ENCODE data around the gene SLC4A4.

The SLC4A4 gene

DNA sequence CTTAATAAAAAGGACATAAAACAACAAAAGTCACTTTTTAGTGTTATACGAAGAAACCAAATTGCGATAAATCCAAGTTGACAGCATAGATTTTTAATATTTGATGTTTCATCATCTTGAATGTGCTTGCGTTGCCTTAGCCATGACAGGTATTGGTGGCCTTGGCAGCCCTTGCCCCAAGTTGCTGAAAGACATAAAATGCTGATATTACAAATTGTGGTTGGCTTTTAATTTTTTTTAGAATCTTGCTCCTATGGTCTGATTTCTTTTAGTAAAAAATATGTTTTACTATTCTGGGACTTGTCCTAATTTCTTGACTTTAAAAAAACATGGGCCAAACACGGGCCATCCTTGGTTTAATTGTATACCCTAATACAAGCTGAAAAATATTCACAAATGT, 122.6 kb downstream of the SLC4A4 start:
- no peak overlapping the region for H3K27ac ChIP-seq (ENCODE audit: low read length)
- no peaks in the 10 kb centered on the region for H3K36me3 ChIP-seq (ENCODE audit: control insufficient read depth, insufficient read depth, low read length)
- H3K4me1 ChIP-seq (ENCODE audit: control insufficient read depth, insufficient read depth, low read length) = no peaks in the 10 kb centered on the region
- DNase-seq (ENCODE audit: low read depth, low spot score) = no peak
- no peaks in the 10 kb centered on the region for H3K27me3 ChIP-seq (ENCODE audit: control insufficient read depth, insufficient read depth, low read length)
- no peak overlapping the region for H3K4me3 ChIP-seq (ENCODE audit: low read length)
- H3K9me3 ChIP-seq (ENCODE audit: control insufficient read depth, insufficient read depth, low read length) = no peaks in the 10 kb centered on the region
- WGBS (ENCODE audit: insufficient coverage, insufficient read length) = no CpG with 5 or more reads among the region's 4 CpGs

DNA sequence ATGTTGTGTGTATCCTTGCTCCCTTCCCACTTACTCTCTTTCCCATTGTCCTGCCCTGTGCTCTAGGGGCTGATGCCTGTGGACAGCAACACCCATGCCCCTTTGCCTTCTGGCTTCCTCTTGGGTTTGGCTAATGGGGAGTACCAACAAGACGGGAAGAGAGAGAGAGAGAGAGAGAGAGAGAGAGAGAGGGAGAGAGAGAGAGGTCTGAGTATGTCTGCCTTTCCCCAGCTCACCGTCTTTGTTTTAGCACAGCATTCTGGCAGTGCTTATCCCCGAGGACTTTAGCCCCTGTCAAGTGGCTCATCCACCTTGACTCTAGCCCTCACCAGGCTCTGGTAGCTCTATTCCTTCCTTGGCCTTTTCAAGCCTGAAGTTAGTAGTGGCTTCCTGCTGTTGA, 128.0 kb downstream of the SLC4A4 start:
- Histone ChIP-seq H3K4me3 (ENCODE audit: low read length) (no peak overlapping the region), H3K4me1 (ENCODE audit: control insufficient read depth, insufficient read depth, low read length) (no peaks in the 10 kb centered on the region), H3K27ac (ENCODE audit: low read length) (no peak overlapping the region), H3K27me3 (ENCODE audit: control insufficient read depth, insufficient read depth, low read length) (no peaks in the 10 kb centered on the region), H3K36me3 (ENCODE audit: control insufficient read depth, insufficient read depth, low read length) (no peaks in the 10 kb centered on the region), H3K9me3 (ENCODE audit: control insufficient read depth, insufficient read depth, low read length) (no peaks in the 10 kb centered on the region)
- no peak for DNase-seq (ENCODE audit: low read depth, low spot score)
- no CpG with 5 or more reads among the region's 3 CpGs for WGBS (ENCODE audit: insufficient coverage, insufficient read length)

DNA sequence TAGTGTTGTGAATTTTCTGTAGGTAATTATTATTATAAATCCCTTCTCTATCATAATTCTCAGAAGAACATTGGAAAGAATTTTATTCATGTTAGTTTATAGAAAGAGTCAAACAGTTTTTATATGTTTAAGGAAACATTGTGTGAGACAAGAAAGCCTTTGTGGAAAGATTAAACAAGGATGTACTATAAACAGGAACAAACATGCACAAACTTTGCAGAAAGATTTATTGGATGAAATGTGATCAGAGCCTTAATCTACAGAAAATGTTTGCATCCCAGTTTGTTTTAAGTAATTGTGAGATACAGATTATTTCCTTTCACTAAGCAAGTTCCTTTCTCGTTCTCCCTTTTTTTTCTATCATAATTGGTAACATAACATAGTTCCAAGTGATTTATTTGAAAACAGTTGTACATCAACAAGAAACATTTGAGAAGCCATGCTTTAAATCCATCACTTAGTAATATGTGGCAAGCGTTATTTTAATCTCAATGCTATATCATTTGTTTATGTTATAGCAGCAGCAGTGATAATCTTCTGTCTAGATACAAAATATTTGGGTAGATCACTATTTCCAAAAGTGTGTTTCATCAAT, 129.4 kb downstream of the SLC4A4 start:
- no peak overlapping the region for H3K27ac ChIP-seq (ENCODE audit: low read length)
- no CpG with 5 or more reads among the region's 2 CpGs for WGBS (ENCODE audit: insufficient coverage, insufficient read length)

DNA sequence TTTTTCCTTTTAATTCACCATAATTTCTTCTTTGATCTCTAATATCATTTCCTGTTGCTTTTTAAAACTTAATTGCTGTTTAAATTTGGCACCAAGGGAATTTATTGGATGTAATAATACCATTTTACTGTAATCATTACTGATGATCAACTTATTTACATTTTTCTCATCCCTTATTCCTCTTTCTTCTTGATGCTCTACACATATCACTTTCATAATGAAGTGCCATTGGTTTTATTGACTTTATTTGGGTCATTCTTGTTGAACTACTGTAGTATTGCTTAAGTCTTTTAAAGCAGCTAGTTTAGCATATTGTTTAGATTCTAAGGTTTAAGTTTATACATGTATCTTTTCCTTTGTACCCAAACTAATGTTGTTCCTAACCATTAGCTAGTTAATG, 130.7 kb downstream of the SLC4A4 start:
- H3K4me1 ChIP-seq (ENCODE audit: control insufficient read depth, insufficient read depth, low read length) = no peaks in the 10 kb centered on the region
- DNase-seq (ENCODE audit: low read depth, low spot score) = no peak
- no peaks in the 10 kb centered on the region for H3K36me3 ChIP-seq (ENCODE audit: control insufficient read depth, insufficient read depth, low read length)
- H3K9me3 ChIP-seq (ENCODE audit: control insufficient read depth, insufficient read depth, low read length) = no peaks in the 10 kb centered on the region
- no peaks in the 10 kb centered on the region for H3K27me3 ChIP-seq (ENCODE audit: control insufficient read depth, insufficient read depth, low read length)
- H3K4me3 ChIP-seq (ENCODE audit: low read length) = no peak overlapping the region
- no peak overlapping the region for H3K27ac ChIP-seq (ENCODE audit: low read length)

More for the DNA sequence above, 129.4 kb downstream of the SLC4A4 start:
- H3K9me3 ChIP-seq (ENCODE audit: control insufficient read depth, insufficient read depth, low read length) = no peaks in the 10 kb centered on the region
- H3K4me3 ChIP-seq (ENCODE audit: low read length) = no peak overlapping the region
- DNase-seq (ENCODE audit: low read depth, low spot score) = no peak
- no peaks in the 10 kb centered on the region for H3K36me3 ChIP-seq (ENCODE audit: control insufficient read depth, insufficient read depth, low read length)
- no peaks in the 10 kb centered on the region for H3K4me1 ChIP-seq (ENCODE audit: control insufficient read depth, insufficient read depth, low read length)
- no peaks in the 10 kb centered on the region for H3K27me3 ChIP-seq (ENCODE audit: control insufficient read depth, insufficient read depth, low read length)

DNA sequence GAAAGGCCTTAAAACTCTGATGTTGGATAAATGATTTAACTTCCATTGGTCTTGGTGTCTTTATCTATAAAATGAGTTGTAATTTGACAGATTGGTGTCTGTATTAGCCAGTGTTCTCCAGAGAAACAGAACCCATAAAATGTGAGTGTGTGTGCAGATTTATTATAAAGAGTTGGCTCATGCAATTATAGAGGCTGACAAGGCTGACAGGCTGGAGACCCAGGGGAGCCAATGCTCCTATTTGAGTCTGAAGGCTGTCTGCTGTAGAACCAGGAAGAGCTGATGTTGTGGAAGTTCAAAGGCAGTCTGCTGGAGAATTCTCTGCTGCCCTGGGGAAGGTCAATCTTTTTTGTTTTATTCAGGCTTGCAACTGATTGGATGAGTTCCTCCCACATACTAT, 131.7 kb downstream of the SLC4A4 start:
- no peak overlapping the region for H3K4me3 ChIP-seq (ENCODE audit: low read length)
- H3K4me1 ChIP-seq (ENCODE audit: control insufficient read depth, insufficient read depth, low read length) = no peaks in the 10 kb centered on the region
- no peak overlapping the region for H3K27ac ChIP-seq (ENCODE audit: low read length)
- no peaks in the 10 kb centered on the region for H3K36me3 ChIP-seq (ENCODE audit: control insufficient read depth, insufficient read depth, low read length)
- no peak for DNase-seq (ENCODE audit: low read depth, low spot score)
- no peaks in the 10 kb centered on the region for H3K27me3 ChIP-seq (ENCODE audit: control insufficient read depth, insufficient read depth, low read length)
- H3K9me3 ChIP-seq (ENCODE audit: control insufficient read depth, insufficient read depth, low read length) = no peaks in the 10 kb centered on the region

DNA sequence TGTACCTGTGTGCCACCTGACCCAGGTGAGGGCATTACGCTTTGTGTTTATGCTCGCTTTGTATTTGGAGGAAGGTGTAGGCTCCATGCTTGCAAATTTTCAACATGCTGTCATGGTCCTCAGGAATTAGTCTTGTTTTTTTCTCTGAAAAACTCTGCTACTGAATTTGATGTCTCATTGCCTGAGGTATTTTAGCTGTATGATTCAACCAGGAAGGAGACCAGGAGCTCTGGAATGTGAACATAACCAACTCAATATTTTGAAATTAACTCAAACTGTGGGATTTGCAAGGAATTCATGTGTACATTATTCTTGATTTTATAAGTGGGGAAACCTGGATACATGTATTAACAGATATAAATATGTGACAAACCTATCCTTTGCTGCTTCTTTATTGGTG, 134.1 kb downstream of the SLC4A4 start:
- no peaks in the 10 kb centered on the region for H3K36me3 ChIP-seq (ENCODE audit: control insufficient read depth, insufficient read depth, low read length)
- no peak for DNase-seq (ENCODE audit: low read depth, low spot score)
- no peak overlapping the region for H3K27ac ChIP-seq (ENCODE audit: low read length)
- no peaks in the 10 kb centered on the region for H3K4me1 ChIP-seq (ENCODE audit: control insufficient read depth, insufficient read depth, low read length)
- H3K4me3 ChIP-seq (ENCODE audit: low read length) = no peak overlapping the region
- no peaks in the 10 kb centered on the region for H3K27me3 ChIP-seq (ENCODE audit: control insufficient read depth, insufficient read depth, low read length)
- H3K9me3 ChIP-seq (ENCODE audit: control insufficient read depth, insufficient read depth, low read length) = no peaks in the 10 kb centered on the region
- WGBS (ENCODE audit: insufficient coverage, insufficient read length) = no CpG with 5 or more reads among the region's 2 CpGs

DNA sequence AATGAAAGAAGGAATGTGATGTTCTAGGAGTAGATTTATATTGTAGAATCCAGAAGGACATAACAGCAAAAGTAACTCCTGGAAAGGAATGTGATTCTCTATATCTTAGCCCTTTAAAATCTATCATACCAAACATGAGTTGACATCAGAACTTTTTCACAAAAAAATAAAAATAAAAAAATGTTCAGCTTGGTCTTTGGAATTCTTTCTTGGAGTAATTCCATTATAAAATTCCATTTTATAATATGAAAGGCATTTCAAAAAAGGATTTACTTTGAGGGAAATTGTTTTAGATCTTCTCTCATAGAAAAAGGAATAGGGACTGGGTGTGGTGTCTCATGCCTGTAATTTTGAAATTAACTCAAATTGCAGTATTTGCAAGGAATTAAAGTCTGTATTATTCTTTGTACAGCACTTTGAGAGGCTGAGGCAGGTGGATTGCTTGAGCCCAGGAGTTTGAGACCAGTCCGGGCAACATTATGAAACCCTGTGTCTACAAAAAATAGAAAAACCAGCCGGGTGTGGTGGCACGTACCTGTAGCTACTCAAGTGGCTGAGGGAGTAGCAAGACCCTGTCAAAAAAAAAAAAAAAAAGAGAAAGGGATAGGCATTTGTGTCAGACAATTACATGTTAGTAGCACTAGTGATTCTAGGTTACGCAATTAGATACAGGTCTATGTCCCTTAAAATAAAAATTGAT, 134.9 kb downstream of the SLC4A4 start:
- Histone ChIP-seq H3K4me1 (ENCODE audit: control insufficient read depth, insufficient read depth, low read length) (no peaks in the 10 kb centered on the region), H3K36me3 (ENCODE audit: control insufficient read depth, insufficient read depth, low read length) (no peaks in the 10 kb centered on the region), H3K9me3 (ENCODE audit: control insufficient read depth, insufficient read depth, low read length) (no peaks in the 10 kb centered on the region), H3K27me3 (ENCODE audit: control insufficient read depth, insufficient read depth, low read length) (no peaks in the 10 kb centered on the region), H3K4me3 (ENCODE audit: low read length) (no peak overlapping the region), H3K27ac (ENCODE audit: low read length) (no peak overlapping the region)
- WGBS (ENCODE audit: insufficient coverage, insufficient read length) = no CpG with 5 or more reads among the region's 4 CpGs
- DNase-seq (ENCODE audit: low read depth, low spot score) = no peak

DNA sequence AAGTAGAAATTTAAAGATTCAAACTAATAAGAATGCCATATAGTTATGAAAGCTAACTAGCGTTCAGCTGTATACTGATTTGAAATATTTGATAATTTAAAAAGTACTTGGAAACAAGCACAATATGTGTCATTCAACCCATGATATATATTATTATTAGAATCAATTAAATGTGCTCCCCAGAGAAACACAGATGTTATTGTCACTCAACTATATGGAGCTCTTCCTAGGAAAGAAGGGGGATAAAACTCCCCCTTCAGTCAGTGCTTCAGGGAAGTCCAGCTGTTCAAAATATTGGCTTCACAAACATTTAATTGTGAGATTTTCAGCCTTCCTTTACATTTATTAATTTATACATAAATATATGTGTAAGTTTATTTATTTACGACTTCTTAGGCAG, 135.9 kb downstream of the SLC4A4 start:
- no CpG with 5 or more reads among the region's 2 CpGs for WGBS (ENCODE audit: insufficient coverage, insufficient read length)
- H3K36me3 ChIP-seq (ENCODE audit: control insufficient read depth, insufficient read depth, low read length) = no peaks in the 10 kb centered on the region

DNA sequence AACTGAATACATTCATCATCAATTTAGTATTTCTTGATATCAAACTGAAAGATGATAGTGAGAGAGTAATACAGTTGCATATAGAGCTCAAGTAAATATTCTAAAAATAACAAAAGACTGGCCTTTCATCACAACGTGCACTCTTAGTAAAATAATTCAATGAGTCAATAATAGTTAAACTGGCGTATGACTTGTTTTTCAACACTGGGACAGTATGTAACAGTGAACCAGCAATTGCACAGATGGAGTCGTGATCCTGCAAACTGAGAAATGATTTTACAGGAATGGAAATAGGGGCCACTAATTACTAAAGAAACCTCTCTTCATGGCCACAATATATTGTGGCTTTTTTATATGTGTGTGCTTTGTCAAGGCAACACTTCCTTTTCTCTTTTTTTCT, 137.4 kb downstream of the SLC4A4 start:
- H3K4me3 ChIP-seq (ENCODE audit: low read length) = no peak overlapping the region
- DNase-seq (ENCODE audit: low read depth, low spot score) = no peak
- no peaks in the 10 kb centered on the region for H3K4me1 ChIP-seq (ENCODE audit: control insufficient read depth, insufficient read depth, low read length)
- no peak overlapping the region for H3K27ac ChIP-seq (ENCODE audit: low read length)
- WGBS (ENCODE audit: insufficient coverage, insufficient read length) = no CpG with 5 or more reads among the region's 3 CpGs
- no peaks in the 10 kb centered on the region for H3K36me3 ChIP-seq (ENCODE audit: control insufficient read depth, insufficient read depth, low read length)
- no peaks in the 10 kb centered on the region for H3K9me3 ChIP-seq (ENCODE audit: control insufficient read depth, insufficient read depth, low read length)
- H3K27me3 ChIP-seq (ENCODE audit: control insufficient read depth, insufficient read depth, low read length) = no peaks in the 10 kb centered on the region

More for the DNA sequence above, 135.9 kb downstream of the SLC4A4 start:
- no peak overlapping the region for H3K4me3 ChIP-seq (ENCODE audit: low read length)
- H3K9me3 ChIP-seq (ENCODE audit: control insufficient read depth, insufficient read depth, low read length) = no peaks in the 10 kb centered on the region
- H3K27ac ChIP-seq (ENCODE audit: low read length) = no peak overlapping the region
- DNase-seq (ENCODE audit: low read depth, low spot score) = no peak
- H3K4me1 ChIP-seq (ENCODE audit: control insufficient read depth, insufficient read depth, low read length) = no peaks in the 10 kb centered on the region
- no peaks in the 10 kb centered on the region for H3K27me3 ChIP-seq (ENCODE audit: control insufficient read depth, insufficient read depth, low read length)

DNA sequence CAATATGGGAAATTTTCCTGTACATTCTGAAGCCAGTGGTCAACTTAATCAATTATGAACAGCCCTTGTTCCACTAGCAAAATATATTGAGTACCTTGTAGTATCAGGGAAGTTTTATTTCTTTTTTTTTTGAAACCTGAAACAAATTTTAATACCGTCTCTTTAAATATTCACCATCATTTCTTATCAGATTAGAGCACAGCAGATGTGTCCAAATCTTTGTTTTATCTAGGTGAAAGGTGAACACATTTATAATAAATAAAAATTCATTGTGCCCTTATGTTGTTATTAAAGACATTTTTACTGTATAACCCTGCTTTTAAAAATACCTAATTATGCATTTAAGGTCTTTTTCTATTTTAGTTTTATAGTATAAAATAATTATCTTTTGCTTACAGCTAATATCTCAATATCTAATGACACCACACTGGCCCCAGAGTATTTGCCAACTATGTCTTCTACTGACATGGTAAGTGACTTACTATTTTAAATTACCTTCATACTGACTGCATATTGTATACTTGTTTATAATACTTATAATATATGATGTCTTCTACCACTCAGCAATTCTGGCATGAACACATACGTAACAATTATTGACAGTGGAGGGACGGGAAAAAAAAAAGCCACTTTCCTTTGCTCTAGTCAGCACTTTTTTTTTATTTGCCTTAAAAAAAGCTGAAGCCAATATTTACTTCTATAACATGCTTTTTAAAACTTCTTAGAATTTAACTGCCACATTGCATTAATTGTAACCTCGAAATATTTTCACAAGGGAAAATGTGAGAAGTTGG, 147.9 kb downstream of the SLC4A4 start:
- Histone ChIP-seq H3K4me3 (ENCODE audit: low read length) (no peak overlapping the region), H3K36me3 (ENCODE audit: control insufficient read depth, insufficient read depth, low read length) (no peaks in the 10 kb centered on the region), H3K9me3 (ENCODE audit: control insufficient read depth, insufficient read depth, low read length) (no peaks in the 10 kb centered on the region), H3K4me1 (ENCODE audit: control insufficient read depth, insufficient read depth, low read length) (no peaks in the 10 kb centered on the region; the same call in 1 of the 2 replicates), H3K27me3 (ENCODE audit: control insufficient read depth, insufficient read depth, low read length) (no peaks in the 10 kb centered on the region), H3K27ac (ENCODE audit: low read length) (no peak overlapping the region)
- no peak for DNase-seq (ENCODE audit: low read depth, low spot score)
- no CpG with 5 or more reads among the region's 4 CpGs for WGBS (ENCODE audit: insufficient coverage, insufficient read length)

Measured in iPS DF 6.9 (cell line).